Stimulated activated CD8-positive, alpha-beta memory T cell treated with anti-CD3 and anti-CD28 coated beads, Interleukin-2, amount 100 ng/mL, for 48 hours (primary cell): Measurements from ENCODE around the gene TRAPPC5.

ENCODE experiments used
- DNase-seq, 2 donors: peaks; one replicate each; pipeline ENCODE4 v3.0.0-alpha.2; 2020; ENCODE audit warnings: low read depth in 2 of 2

TRAPPC5 gene

DNA sequence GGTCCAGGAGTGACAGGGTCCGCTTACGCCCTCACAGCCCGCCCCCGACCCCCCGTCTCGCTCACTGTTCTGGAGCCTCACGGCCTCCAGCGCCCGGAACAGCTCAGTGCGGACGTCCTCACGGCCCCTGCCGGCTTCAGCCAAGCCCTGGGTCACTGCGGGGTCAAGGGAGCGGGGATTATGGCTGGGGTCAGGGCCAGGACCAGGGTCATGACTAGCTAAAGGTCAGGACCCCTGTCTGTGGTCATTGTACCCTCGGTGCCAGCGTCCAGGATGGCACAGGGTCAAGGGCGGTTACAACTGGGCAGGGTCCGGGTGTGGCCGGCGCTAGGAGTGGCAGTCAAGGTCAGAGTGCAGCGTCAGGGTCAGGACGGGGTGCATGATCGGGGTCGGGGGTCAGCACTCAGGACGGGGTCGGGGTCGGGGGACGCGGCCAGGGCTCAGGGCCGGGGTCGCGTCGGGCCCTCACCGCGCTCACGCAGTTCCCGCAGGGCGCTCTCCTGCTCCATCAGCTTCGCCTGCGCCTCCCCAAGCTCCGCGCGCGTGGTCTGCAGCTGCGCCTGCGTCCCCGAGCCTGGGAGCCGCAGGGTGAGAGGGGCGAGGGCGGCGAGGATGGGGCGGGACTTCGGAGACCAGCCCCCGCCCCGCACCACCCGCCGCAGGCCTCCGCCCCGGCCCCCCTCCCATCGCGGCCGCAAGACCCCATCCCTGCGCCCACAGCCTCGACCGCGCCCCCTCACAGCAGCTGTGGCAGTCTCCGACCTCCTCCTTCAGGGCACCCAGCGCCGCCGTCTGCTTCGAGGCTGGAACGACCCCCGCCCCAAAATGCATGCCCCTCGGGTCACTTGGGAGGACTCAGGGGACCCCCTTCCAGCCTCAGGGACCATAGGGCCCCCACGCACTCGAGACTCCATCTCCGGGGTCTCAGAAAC, 49.9 kb downstream of the TRAPPC5 start:
- DNase-seq: no peak

DNA sequence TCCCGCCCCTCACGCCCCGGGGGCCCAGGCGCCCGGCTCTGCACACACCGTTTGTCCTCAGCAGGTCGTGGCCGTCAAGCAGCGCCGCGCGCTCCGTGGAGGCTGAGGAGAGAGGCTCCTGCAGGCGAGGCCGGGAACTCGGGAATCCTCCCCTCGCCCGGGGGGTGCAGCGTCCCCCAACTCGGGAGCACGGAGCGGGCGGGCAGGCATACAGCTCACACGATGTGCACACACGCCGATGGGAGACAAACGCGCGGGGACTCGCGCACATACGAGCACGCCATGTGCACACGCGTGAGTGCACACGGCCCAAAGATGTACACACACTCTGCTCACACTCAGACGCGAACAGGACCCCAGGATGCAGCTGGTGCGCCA, 50.6 kb downstream of the TRAPPC5 start:
- no peak for DNase-seq

DNA sequence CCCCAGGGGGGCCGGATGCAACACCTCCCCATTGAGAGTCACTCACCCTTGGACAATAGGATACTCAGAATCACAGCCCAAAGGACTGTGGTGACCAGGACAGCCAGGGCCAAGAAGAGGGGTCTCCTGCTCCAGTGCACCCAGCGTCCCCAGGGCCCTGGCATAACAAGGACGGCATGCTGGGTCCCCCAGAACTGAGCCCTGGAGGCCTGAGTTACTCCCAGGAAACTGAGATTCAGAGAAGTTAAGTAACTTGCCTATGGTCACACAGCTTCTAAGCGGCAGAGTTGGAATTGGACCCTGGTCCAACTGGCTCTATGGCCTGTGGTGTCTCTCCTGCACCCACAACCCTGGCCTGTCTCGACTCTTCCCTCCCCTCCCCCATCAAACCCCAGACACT, 51.0 kb downstream of the TRAPPC5 start:
- DNase-seq: no peak

DNA sequence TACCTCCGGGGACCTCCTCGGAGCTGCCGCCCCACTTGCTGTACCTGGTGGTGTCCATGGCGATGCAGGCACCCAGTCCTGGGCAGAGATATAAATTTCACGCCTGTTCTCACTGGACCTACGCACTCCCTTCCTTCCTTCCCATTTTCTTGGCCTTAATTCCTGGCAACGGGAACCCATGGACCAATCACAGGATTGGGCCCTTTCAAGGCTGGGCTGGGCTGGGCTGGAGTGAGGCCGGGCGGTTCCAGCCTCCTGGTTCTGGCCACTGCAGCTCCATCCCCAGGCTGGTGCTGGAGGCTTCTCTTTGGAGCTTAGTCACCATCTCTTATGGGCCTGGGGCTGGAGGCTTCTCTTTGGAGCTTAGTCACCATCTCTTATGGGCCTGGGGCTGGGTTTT, 51.4 kb downstream of the TRAPPC5 start, which contains the start of gene CLEC4G:
TSS of gene CLEC4G (minus strand) at position 66 of the 400 bp plus-strand sequence. CDS start at position 58, 8 bp downstream.
- no peak for DNase-seq

DNA sequence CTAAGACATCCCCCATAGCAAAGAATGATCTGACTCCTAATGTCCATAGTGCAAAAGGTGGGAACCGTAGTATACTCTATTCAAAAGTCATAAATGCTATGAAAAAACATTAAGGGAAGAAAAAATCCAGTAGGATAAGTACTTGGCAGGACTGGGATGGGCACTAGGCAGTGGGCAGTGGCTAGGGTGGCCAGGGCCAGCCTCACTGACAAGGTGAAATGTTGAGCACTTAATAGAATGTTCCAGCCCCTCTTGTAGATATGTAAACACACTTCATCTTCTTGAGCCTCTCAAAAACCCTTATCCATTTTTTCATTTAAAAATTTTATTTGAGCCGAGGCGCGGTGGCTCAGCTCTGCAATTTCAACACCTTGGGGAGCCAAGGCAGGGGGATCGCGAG, 52.7 kb downstream of the TRAPPC5 start:
- no peak for DNase-seq

DNA sequence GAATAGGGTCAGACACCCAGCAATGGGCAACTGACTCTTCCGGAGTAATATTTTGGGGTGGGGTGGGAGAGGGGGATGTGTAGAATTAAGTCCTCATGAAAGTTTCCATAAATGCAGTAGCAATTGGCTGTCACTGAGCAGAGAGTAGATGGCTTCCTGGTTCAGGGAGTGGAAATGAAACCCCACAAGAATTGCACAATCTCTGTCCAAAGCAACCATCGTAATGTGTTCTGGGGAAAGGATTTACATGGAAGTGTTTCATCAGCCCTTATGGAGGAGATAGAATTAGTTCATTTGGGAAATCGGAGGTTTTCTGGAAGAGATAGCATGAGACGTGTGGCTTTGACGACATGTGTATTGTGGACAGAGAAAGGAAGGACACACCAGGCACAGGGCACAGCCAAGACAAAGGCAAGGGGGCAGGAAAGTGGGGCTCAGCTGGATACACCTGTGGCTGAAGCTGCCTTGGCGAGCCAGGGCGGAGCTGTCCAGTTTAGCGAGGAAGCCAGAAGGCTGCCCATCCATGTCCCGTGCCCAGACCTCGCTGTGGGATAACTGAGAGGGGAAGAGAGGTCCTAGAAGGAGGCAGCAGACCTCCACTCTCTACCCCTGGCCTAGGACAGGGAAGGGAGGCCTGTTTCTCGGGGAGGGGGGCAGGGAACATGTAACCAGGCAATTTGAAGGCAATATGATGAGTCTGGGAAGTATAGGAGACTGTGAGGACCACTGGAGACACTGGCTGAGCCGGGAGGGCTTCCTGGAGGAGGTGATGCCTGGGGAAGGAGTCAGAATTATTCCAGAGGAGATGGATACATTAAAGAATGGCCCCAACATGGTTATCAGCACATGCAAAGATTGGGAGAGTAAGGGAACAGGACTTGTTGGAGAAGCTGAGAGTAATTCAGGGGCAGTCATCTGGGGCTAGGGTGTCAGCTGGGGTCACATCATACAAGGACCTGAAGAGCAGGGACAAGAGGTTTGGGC, 53.9 kb downstream of the TRAPPC5 start:
- no peak for DNase-seq

DNA sequence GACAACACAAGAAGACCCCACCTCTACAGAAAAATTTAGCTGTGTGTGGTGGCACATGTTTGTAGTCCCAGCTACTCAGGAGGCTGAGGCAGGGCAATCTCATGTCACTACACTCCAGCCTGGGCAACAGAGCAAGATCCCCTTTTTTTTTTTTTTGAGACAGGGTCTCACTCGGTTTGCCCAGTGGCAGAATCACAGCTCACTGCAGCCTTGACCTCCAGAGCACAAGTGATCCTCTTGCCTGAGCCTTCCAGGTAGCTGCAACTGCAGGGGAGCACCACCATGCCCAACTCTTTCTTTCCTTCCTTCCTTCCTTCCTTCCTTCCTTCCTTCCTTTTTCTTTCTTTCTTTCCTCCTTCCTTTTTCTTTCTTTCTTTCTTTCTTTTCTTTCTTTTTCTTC, 55.5 kb downstream of the TRAPPC5 start:
- no peak for DNase-seq

DNA sequence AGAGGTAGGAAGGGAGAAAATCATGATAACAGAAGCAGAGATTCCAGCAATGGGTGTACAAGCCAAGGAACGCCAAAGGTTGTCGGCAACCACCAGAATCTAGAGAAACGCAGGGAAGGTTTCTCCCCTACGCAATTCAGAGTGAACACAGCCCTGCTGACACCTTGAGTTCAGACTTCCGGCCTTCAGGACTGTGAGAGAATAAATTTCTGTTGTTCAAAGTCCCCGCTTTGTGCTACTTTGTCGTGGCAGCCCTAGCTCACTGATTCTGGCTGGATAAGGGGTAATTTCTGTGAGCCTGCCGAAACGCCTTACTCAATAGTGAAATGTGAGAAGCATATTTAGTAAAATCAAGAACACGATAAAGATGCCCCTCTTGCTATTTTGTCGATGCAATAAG, 56.6 kb downstream of the TRAPPC5 start:
- DNase-seq: no peak
